Stimulated activated CD4-positive, alpha-beta T cell treated with anti-CD3 and anti-CD28 coated beads, Interleukin-15, amount 100 ng/mL, for 1 hour (primary cell): ENCODE data around the gene TMEM186.
"Not testable (repeated sequence)": the region's sequence is repeated elsewhere in the genome, so short reads cannot be mapped to it uniquely, and the experiment has no call there.

Experiments
- DNase-seq, 2 donors: peaks; one replicate each; pipeline ENCODE4 v3.0.0-alpha.2; 2020; ENCODE audit warnings: low read depth in 1 of 2, low spot score in 1 of 2

TMEM186 gene, protein sequence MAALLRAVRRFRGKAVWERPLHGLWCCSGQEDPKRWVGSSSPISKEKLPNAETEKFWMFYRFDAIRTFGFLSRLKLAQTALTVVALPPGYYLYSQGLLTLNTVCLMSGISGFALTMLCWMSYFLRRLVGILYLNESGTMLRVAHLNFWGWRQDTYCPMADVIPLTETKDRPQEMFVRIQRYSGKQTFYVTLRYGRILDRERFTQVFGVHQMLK

DNA sequence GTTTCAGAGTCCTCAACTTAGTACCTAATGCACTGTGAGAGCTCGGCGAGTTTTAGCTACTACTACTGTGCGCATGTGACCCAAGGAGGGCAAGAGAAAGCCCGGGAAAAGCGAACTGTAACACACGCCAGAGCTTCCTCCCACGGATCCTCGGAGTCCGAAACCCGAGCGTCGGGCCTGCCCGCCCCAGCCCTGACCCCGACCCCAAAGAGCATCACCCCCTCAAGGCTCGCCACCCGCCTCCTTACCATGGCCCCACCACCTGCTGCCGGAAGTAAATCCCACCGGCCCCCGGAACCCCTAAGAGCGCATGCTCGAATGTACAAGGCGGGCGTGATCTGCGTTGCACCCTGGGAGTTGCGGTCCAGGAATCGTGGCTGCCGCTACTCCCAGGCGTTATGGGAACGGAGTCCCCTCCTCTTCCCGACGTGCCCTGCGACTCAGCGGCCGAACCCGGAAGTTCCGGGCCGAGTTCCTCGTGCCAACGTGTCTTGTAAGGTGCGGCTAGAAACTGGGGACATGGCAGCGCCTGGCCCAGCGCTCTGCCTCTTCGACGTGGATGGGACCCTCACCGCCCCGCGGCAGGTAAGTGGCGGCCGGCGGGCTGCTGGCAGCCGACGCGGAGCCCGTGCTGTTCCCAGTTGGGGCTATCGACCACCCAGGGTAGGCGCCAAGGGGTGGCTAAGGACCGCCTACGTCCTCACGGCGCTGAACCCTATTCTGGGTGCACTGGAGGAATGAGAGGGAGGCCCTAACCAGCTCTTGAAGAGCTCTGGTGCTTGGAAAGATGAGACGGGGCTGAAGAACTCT lies at the start of gene TMEM186, which contains the start of gene PMM2:
TSS of gene TMEM186 (minus strand) at position 276 of the 810 bp plus-strand sequence. CDS start at position 251, 25 bp downstream.
TSS of gene PMM2 (plus strand) at position 476 of the 810 bp plus-strand sequence. CDS start at position 520, 44 bp downstream.
- peak; percentile 85 to 91 for DNase-seq

DNA sequence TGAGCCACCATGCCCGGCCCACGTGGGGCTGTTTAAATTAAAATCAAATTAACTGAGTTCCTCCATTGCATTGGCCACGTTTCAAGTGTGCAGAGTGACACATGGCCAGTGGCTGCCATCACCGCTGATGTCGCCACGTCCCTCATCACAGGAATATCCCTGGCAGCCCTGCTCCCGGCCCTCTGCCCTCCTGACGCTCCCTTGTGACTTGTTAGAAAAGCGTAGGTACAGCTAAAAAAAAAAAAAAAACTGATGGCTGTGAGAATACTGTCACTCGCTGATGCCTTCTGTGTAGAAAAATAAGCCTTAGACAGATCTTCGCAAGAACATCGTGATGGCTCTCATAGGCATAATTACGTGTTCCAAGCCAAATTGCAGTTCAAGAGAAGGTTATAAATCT lies 49.7 kb upstream of the TMEM186 start:
- no peak for DNase-seq

DNA sequence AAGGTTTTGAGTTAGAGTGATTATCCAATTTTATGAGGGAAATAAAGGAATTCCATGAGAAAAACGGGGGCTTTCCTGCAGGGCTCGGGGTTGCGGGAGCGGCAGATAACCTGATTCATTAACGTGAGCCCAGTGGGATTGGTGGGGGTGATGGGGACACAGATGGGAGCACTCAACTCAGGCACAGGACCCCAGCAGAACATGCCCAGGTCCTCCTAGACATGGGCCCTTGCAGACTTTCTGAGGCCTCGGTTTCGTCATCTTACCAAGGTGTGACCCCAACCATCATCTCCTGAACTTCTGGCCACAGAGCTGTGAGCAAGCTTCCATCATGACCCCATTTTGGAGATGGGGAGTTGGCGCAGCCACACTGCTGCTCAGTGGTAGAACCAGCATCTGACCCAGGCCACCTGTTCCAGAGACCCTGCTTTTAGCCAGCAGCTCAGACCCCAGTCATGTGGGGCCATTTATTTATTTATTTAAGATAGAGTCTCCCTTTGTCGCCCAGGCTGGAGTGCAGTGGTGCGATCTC lies 49.0 kb upstream of the TMEM186 start:
- DNase-seq, result no peak

DNA sequence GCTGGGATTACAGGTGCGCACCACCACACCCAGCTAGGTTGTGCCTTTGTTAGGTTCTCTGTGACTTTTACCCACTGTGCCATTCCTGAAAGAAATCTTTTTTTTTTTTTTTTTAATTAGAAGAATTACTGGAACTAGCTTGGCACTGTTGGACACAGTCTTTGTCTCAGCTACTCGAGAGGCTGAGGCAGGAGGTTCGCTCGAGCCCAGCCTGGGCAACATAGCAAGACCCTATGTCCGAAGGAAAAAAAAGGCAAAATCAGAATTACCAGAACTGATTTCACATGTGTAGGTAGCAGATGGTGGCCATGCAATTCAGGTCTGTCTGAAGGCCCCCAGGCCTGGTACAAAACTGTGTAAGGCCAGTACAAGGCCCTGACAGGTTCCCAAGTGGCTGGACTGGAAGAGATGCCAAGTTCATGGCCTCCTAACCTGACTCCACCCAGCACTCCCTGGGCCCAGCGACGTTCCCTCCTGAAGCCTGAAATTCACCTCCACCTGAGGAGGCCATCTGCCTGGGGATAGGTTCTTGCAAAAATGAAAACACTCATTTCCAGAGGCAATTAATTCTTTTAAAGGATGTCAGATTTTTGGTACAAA lies 48.4 kb upstream of the TMEM186 start:
- no peak for DNase-seq

DNA sequence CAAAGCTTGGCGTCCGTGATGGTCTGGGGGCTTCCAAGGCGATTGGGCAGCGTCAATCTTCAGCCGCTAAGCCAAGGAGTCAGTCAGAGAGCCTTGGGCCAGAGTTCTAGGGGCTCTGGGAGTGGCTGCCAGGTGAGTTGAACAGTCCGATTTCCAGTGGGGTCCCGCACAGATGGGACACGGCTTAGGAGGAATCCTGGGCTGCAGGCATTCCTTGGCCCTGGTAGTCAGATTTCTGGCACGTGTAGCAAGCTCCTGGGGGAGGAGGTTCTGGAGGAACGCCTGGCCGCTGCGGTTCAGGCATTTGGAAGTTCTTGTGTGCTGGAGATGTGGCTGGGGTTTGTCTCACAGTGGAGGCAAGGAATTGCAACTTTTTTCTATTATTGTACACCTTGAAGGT lies 45.9 kb upstream of the TMEM186 start:
- not testable (repeated sequence) for DNase-seq

DNA sequence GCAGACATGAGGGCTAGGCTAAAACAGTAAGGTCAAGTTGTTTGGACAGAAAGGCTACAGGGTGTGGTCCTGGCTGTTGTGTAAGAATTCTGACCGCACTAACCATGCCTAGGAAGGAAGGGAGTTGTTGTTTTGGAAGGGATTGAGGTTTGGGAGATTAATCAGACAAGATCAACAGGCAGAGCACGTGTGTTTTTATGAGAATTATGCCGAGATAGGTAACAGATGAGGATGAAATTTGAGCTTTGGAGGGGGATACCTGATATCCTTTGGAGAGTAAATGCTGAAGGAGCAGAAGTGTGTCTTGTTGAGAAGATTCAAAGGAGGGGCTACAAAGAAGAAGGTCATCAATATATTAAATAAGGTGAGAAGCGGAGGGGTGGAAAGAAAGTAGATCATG lies 44.6 kb upstream of the TMEM186 start:
- not testable (repeated sequence) for DNase-seq

DNA sequence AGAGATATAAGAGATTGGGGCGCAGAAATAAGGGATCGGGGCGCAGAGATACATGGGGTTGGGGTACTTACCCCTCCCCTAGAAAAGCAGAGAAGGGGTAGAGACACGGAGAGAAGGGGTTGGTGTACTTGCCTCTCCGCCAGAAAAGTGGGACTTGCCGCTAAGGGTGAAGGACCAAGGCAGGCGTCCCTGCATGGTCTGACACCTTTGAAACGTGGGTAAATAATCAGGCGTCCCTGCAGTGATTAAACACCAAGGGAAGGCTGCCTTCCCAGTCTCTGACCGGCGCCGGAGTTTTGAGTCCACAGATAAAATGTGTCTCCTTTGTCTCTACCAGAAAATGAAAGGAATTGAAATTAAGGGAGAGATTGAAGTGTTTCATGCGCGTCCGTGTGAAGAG lies 40.2 kb upstream of the TMEM186 start:
- DNase-seq, result not testable (repeated sequence)

DNA sequence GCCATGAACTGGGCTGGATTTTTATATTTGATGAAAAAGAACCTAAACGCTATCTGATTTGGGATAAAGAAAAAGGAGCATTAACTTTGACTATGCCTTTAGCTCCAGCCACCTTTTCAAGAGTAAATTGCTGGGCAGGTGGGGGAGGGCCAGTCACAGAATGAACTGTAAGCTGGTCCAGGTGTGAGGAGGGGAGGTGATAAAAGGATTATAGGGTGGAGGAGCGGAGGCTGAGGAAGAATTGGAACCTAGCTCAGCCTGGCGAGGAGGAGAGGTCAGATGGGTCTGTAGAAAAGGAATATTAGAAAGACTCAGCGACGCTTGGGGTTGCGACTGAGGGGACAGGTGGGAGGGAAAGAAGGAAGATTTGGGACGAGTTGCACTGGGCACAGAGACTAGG lies 39.4 kb upstream of the TMEM186 start:
- not testable (repeated sequence) for DNase-seq

DNA sequence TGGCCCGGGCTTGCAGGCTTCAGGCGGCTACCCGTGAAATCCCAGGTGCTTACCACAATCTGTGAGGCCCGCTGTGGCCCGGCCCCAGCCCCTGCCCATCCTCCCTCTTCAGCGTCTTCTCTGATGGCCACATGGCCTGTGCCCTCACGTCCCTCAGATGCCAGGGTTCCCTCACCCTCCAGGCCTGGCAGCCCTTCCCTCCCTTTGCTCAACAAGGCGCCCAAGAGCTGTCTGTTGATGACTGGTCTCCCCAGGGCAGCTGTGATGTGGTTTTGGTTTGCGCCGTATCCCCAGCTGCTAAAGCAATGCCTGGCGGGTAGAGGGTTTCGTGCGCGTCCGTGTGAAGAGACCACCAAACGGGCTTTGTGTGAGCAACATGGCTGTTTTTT lies 35.3 kb upstream of the TMEM186 start:
- DNase-seq, result no peak

DNA sequence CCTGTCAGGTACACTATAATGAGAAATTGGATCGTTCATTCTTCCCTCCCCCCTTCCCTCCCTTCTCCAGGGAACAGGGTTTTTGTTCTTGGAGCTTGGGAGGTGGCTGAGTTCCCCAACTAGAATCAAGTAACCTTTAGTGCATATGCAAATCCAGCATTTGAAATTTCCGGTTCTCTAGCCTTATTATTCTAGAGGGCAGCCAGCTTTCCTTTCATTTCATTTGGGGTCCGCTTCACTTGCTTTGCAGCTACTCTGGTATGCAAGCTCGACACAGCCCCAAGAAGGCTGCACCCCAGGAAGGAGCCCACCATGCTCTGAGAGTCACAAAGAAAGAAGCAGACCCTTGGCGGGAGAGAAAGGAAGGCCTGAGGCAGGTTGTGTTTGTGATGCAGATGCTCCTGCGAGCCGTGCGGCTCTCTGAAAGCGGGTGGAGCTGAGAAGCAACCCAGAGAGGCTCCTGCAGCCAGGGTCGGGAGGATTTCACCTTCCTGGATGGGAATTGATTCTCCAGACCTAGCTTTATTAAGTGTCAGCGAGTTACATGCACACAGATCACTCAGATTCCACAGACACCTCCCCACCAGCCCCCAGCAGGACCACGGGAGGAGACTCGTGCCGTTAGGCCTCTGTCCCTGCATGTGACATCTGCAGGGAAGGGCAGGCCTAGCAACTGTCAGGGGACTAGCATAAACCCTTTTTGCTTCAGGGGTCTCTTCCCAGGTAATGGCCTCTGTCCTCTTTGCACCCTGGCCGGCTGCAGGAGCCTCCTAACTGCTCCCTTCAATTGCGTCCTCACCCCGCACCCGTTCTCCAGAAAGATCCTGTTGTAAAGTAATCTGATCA lies 34.7 kb upstream of the TMEM186 start:
- no peak for DNase-seq

DNA sequence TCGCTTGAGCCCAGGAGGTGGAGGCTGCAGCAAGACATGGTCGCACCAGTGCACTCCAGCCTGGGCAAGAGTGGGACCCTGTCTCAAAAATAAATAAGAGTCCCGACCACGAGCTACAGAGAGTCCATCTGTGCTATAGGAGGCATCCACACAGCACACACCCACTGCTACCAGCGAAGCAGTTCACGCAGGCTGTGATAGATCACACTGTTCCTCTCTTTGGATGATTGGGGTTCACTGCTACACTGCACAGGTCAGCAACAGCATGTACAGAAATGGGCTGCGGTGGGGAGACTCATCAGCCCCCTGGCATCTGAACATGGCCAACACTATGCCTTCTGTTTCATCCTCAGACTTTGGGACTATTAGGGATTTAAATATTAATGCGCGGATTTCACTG lies 34.0 kb upstream of the TMEM186 start:
- DNase-seq, result no peak

DNA sequence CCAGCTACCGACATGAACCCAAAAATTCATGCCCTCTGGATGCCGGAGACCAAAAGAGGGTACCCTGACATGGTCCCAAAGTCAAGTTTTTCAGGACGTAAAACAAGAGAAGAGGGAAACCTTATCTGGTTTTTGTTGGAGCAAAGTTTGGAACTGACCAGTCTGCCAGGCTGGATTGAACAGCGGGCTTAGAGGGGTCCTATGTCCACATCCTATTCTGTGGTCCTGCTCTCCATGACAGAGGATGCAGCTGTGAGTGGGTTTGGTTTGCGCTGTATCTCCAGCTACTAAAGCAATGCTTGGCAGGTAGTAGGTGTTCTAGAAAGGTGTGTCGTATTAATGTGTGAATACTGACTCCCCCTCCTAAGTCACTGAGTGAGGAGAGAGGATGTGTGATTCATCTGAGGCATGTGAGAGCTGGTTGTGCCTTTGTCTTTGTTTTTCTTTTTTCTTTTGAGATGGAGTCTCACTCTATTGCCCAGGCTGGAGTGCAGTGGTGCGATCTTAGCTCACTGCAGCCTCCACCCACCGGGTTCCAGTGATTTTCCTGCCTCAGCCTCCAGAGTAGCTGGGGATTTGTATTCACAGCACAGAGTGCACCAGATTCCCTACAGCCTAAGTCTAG lies 31.2 kb upstream of the TMEM186 start:
- DNase-seq, result no peak

DNA sequence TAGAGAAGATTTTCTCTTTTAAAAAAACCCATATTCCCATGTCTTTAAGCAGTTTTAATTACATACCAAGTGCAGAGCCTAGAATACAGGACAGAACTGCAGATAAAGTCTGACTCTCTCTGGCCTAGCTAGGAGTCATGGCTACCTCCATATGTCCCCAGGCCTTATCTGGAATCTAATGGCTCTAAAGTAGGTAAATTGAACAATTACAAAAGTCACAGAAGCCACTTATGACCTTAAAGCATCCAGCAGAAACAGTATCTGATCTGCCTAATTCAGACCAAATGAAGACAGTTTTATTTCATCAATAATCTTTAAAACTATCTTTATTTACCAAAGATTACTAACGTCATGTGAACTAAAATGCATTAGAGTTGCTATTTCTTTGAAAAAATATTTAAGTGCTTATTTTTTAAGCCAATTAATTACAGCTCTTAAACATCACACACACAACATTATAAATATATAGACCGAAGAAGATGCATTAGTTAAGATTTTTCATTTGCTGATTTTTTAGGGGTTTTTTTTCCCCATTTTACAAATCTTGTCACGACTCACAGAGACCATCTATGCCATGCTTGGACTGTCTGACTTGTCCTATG lies 28.9 kb upstream of the TMEM186 start:
- DNase-seq, result no peak

DNA sequence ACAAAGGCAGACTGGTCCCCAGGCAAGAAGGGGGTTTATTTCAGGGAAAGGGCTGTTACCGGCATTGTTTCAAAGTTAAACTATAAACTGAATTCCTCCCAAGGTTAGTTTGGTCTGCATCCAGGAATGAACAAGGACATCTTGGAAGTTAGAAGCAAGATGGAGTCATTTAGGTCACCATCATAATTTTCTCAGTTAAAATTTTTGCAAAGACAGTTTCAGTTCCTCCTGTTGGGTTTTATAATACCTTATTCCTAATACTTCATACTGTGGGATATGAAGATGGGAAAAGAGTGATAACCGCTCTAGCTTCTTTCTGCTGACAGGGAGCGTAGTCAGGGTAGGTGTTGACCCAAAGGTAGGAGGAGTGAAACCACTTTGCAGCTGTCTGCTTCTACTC lies 25.0 kb upstream of the TMEM186 start:
- DNase-seq, result no peak

DNA sequence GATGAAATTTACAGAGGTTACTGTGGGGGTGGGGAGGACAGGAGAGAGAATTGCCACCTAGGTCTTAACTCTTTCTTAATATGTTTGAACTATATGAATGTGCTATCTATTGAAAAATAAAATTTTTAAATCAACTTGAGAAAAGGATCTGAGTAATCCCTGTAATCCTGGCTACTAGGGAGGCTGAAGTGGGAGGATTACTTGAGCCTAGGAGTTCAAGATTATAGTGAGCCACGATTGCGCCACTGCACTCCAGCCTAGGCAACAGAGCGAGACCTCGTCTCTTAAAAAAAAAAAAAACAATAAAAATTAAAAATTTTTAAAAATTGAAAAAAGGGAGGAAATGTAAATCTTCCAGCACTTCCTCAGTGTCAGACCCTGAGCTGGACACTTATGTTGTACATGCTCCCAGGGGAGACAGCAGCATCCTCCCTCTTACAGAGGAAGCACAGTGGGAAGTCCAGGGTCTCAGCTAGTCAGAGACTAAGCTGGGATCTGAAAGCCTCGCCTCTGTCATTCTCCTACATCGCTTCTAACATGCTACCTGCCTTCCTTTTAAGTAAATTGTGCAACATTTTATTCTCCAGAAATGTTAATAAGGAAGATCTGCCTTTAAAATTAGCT lies 22.1 kb upstream of the TMEM186 start:
- DNase-seq, result no peak

DNA sequence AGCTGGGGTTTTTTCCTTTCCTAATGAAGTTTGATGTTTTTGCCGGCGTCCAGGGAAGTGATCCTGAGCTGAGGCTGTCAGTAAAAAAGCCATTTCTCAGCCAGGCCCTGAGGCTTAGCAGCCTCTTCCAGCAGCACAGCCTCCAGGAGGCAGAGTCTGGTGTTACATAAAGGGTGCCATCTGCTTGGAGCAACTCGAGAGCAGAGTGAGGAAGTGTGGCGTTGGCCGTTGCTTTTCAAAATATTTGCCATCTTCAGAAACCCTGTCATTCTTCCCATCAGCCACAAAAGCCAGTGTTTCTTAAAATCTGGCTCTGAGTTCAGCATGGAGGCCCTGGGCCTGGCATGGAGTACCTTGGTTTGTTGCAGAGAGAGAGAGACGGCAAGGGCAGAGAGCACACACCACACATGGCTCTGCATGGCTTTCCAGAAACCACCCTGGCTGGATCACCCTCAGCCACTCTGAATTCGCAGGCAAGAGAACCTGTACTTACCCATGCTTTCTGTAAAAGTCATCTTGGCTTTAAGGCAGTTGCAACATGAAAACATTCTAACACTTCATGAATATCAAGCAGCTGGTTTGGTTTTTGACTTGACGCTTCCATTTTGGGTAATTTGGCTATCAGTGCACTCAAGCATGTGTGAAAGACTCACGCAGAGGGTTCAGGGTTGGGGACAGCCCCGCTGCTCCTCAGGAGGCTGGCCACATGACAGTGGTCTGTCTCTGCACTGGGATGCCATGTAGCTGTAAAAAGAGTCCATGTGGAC lies 21.2 kb upstream of the TMEM186 start:
- no peak for DNase-seq

DNA sequence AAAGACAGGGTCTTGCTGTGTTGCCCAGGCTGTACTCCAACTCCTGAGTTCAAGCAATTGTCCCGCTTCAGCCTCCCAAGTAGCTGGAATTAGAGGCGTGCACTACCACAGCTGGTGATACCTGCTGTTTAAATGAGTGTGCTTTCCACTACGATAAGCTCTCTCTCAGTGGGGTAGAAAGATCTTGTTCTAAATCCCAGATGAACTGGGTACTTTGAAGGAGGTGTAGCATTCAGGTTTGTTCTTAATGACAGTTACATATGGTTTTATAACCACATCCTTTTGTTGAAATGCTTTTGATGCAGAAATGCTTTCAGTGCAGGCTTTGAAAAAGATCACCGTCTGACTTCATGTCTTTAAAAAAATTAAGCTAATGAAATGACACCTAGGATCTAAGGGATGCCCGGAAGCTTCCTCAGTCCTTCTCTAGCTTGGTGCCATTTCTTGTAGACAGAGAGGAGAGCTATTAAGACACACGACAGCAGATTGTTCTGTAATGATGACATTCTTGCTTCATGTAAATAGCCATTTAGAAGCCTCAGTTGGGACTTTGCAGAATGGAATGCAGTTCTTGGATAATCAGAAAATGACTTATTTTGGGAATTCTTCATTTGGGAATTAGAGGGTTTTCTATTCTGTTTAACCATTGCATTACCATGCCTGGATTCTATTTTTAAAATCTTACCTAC lies 19.7 kb upstream of the TMEM186 start:
- DNase-seq, result no peak

DNA sequence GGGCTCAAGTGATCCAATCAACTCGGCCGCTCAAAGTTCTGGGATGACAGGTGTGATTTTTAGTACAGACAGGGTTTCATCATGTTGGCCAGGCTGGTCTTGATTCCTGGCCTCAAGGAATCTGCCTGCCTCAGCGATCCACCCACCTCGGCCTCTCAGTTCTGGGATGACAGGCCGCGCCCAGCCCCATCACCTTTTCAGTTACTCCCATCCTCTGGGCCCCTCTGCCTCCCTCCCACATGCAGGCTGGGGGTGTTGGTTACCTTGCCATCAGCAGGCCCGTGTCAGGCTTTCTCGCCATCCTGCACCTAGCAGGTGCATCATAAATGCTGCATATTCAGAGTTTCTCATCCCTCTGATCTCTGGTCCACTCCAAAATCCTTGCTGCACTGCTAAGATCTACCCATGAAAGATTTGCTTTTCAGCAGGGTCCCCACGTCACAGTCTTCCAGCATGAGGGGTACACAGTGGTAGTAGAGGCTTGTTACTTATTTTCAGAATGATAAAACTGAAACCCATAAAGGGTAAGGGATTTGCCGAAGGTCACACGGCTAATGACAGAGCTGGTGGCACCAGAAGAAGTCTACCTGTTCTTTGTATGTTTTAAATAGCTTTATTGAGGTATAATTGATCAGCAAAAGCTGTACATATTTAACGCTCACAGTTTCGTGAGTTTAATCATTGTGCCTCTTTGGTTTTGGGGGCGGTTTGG lies 16.8 kb upstream of the TMEM186 start:
- no peak for DNase-seq
